Activated gamma-delta T cell treated with Interleukin-2 at 50 U/mL for 16 hours (primary cell): ENCODE results near the gene AGPAT4.

Experiments used
- DNase-seq: peaks from one replicate; pipeline ENCODE4 v3.0.0-alpha.2; 2020

The AGPAT4 gene

DNA sequence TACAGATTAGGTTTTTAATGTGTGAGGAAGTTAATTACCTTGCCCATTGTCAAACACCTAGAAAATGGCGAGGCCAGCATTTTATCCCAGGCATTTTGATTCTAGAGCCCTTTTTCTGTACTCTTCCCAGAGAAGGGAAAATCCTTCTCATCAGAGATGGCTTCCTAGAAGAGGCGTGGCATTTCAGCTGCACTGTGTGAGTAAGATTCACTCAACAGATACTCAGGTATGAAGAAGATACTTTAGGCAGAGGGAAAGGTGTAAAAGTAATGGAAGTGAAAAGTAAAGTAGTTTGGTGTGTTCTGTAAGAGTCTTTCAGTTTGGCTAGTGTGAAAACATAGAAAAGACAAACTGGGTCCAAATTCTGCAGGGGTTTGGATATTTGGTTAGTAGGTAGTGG, 168.5 kb downstream of the AGPAT4 start:
- no peak for DNase-seq

DNA sequence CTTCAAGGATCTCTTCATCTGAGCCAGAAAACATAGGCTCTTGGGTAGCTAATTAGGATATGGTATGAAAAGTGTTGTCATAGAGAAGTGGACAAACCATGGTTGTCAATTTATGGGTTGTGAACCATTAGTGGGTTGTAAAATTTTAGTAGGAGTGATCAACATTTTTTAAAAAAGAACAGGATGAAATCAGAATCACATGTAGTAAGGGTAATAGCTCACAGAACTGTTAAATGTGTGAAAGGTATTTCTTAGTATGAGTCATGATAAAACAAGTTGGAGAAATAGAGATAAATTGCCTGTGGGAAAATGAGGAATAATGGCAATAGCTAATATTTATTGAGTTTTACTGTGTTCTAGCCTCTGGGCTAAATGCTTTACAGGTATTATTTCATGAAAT, 168.9 kb downstream of the AGPAT4 start:
- DNase-seq = no peak

DNA sequence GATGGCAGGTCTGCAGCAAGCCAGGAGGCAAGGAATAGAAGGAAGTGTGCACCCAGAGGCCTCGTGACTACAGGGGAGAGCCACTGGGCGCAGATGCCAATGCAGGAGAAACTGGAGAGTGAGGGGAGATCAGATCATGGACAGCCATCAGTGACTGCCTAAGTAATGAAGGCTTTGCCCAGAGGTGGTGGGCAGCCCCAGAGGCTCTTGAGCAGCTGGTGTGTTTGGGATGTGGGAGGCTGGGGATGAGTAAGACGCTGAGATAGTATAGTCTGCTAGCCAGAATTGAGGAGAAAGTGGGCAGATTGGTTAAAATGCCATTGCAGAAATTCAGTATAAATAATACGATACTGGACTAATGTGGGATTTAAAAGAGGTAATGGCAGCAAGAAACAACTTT, 170.4 kb downstream of the AGPAT4 start:
- no peak for DNase-seq

DNA sequence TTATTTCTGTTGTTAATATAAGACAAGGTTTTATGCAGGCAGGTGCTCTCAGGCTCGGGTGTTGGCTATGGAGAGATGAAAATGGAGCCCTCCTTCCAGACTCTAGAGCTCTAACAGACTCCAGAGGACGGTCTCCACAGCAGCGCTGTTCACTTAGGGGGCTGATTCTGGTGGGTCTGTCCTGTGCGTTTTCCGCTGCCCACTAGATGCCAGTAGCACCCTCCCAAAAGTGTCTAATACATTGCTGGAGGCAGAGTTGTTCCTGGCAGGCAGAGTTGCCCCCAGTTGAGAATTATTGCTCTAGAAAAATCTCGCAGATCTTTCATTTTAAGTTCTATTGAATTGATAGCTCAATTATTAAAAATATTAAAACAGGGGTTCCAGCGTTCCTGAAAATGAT, 172.3 kb downstream of the AGPAT4 start:
- no peak for DNase-seq

DNA sequence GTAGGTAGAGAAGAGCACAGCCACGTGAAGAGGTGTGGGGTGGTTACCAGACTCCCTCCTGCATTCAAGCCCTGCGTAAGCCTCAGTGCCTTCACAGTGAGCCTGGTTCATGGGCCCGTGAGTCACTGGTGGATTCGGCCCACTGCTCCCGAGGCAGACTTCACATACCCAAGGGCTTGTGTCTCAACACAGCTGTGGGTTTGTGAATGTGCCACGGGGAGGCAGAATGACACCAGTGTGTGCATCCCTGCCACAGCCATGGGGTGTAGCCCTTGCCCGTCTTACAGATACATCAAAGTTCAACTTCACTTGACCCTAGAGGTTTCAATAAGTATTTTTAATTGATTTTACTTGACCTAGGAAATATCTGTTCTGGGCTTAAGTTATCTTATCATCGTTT, 173.8 kb downstream of the AGPAT4 start:
- no peak for DNase-seq

DNA sequence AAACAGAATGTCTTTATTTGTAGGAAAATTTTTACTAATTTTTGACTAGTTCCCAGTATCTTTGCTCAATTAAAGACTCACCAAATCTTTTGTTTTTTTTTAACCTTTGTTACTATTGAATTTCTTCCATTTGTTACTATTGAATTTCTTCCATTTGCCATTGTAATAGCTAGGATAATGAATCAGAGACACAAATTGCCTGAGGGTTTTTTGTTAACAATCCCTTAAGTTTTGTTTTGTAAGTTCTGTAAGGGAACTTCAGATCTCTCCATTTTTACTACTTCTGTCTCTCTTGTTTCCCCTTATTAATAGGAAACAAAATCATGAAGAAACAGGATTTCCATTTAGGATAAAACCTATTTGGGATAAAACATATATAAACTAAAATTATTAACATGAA, 177.9 kb downstream of the AGPAT4 start:
- no peak for DNase-seq

DNA sequence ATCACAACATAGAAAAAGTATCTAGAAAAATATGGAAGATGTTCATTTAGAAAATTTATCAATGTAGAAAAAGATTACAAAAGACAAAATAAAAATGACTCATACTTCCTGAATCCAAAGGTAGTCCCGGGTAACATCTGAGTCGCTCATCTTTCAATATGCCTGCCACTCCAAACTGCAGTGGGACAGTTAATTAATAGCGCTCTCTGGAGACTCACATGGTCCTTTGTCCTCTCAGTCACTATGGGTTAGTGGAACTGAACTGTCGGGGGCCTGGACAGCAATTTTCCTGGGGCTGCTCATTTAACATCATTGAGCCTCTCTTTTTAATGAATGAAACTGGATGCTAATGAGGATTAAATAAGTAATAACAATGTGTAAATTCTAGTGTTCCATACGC, 178.9 kb downstream of the AGPAT4 start:
- DNase-seq = no peak

DNA sequence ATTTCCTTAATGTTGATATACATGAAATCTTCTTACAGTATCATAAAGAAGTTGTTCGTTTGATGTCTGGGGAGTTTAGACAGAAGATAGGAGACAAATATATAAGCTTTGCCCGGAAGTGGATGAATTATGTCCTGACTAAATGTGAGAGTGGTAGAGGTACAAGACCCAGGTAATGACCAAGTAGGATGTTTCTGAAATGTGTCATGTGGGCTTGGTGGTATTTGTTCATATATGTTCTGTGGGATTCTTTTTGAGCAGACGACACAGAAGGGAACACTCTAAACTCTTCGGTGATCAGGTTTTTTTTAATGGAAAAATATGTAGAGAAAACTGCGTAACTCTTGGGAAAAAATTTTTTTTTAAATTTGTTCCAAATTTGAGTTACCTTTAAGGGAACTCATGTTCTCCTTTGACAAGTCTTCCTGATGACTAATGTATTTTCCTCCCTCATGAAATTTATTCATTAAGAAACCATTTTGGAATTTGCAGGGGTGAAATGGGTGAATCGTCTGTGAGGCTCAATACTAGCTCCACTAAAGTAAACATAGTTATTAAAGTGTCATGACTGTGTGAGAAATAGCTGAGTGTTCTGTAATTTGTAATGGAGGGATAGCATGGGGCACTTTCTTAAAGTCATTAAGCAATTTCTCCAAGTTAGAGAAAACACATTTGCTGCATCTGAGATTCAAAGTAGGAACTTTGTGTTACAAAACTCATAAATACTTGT, 181.7 kb downstream of the AGPAT4 start:
- no peak for DNase-seq

DNA sequence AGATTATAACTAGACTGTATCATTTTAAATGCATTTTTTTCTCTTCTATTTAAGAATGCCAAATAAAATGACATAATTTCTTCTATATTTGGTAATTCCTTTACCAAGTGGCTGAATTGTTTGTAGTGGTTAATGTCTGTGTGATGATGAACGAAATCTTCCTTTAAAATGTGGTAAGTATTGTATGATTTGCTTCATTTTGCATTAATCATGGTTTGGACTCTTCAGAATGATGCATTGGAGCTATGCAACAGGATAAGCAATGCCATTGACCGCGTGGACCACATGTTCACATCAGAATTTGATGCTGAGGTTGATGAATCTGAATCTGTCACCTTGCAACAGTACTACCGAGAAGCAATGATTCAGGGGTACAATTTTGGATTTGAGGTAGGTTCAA, 182.7 kb downstream of the AGPAT4 start:
- DNase-seq = no peak

DNA sequence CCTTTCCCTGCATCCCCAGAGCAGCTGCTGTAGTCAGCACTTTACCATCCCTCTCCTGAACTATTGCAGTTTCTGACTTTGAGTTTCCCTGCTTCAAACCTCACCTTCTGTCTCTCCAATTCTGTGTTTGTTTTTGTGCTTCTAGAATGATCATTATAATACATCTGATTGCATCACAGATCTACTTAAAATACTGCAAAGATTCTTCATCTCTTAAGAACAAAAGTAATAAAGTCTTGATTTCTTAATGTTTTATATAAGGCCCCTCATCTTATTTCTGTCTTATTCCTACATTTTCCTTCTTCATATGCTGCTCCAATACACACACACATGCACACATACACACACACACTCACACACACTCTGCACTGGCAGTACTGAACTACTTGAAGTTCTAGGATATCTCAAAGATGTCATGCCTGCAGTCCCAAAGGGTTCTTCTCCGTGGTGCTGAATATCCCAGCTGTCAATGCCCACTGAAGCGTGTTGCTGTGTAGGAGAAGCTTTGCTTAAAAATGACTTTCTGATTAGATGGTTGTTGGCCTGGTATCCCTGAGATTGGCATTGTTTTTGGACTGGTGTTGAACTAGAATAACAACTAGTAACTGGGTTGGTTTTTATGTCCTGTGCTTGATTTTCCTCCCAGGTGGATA, 185.1 kb downstream of the AGPAT4 start:
- DNase-seq = no peak

DNA sequence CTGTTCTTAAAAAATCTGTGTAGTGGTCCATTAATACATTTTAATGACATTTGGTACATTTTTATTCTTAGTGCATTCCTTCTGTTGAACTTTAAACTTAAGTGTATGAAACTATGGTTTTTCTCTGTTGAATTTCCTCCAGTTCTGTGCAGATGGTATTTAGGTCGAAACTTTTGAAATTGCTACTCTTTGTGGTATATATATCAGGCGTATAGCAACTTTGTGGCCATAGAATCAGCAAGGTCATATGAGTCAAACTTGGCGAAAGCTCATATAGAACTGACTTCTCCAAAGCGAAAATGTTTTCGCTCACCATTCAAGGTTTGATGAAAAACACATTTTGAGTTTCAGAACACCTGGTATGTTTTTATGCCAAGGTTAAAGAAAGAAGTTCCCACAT, 188.6 kb downstream of the AGPAT4 start:
- DNase-seq = no peak

DNA sequence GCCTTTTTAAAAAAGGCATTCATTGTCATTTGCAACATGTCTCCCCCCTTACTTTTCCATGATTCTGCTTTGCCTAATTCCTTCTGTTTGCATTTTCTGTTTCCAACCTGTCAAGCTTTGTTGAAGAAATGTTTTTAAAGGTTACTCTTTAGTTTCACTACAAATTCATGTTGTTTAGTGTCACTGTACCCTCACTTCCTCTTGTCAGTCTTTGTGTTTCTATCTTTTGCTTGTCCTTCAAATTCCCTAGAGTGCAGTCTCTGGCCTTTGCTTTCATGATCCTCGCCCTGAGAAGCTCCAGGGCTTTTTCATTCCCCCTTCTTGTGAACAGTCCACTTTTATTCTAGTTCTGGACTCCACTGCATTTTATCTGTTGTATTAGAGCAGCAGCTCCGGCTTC, 191.6 kb downstream of the AGPAT4 start:
- no peak for DNase-seq

DNA sequence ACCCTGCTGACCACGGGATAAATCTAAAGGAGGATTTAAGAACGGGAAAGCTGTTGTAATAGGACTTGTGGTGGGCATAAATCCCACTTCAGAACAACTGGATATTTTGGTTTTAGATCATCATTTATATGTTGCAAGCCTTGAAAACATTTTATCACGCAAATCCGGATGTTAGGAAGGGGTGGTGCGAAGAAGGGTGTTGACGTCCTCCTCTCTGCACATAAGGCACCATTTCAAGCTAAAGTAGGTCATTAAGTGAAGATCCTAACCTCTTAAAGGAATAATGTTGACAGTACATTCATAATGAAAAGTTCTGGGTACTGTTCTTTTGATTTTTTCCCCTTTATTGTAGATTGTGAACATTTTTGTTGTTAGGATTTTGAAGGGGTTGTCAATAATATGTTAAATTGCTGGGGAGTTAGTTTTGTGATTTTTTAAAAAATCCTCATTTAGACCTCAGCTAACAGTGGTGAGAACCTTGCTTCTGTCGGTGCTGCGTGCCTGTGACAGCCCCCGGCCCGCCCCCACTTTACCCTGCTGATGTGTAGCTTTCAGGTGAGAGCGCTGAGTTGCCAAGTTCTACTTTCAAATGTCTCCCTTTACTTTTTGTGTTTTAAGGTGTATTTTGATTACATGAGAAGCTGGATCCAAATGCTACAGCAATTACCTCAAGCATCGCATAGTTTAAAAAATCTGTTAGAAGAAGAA, 193.4 kb downstream of the AGPAT4 start:
- DNase-seq = no peak
